ENCODE data around the gene DEFB123. TPM values are rescaled to one million over a fixed set of nuclear protein-coding genes. Genes with fewer than 3 reads are reported as not detected.

Gene DEFB123
- total RNA-seq, 1 donor, result not detected

DNA sequence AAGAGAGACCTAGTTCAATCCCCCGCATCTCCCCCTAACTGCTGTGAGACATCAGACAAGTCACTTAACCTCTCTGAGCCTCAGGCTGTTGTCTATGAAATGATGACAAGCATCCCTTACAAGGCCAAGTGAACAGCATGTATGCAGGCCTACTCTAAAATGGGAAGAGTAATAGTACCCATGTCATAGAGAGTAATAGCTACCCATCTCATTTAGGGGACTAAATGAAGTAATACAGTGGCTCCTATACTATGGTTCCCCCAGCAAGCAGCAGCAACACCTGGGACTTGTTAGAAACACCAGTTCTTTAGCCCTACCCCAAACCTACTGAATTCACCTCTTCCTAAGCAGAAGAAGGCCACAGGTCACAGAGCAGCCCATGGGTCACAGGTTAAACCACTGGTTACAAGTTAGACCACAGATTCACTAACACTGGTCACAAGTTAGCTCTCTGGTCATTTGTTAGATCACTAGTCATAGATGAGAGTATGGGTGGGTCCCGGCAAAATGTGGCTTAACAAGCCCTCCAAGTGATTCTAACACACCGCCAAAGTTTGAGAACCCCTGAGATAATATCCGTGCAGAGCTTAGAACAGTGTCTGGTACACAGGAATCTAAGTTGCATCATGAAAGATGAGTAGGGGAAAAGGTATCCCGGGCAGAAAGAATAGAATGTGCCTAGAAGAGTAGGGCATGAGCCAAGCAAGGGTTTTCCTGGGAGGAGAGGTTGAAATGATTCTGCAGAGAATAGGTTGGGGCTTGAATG lies 33.1 kb downstream of the DEFB123 start:
- no peak for DNase-seq (ENCODE audit: low read depth in 2 of 3, low spot score in 2 of 3)

DNA sequence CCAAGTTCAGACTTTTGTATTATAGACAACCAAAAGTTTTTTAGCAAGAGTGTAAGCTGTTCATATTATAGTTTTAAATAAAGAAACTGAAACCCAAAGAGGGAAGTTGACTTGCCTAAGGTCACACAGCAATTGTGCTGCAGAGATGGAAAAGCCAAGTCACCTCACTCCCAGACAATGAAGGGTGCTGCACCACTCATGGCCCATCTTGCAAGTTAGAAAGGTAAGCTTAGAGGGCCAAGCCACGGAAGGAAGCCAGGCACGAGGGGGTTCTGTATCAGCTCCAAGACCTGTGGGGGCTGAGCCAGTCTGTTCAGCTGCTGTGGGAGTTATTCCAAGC lies 33.6 kb downstream of the DEFB123 start:
- no peak for DNase-seq (ENCODE audit: low read depth in 2 of 3, low spot score in 2 of 3)

DNA sequence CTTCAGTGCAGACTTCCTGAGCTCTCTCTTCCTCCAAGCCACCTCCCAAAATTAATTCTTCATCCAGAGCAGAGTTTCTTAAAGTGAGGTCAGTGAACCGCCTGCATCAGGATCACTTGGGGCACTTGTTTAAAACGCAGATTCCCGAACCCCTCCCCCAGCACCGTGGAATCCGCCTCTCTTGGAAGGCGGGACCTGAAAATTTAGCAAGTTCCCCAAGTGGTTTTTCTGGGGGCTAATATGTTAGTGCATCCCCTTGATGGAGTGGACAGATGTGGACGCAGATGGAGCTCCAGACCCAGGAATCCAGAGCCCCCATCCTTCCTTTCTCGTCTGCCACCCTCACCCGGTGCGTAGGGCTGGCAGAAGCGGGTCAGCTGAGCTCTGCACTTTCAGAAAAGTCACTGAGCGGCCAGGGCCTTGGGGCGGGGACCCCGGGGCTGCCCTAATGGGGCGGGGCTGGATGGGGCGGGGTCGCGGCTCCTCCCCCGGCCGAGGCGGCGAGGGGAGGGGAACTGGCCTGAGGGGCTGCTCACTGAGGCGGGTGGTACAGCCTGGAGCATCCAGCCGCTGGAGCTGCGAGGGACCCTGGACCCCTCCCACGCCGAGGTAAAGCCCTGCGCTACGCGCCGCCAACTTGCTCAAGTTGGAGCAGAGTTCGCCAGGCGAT lies 34.5 kb downstream of the DEFB123 start, which contains the start of the genes DEFB124 and REM1:
DEFB124 (minus strand) TSS at position 370 of the 670 bp plus-strand sequence. CDS start 2,114 bp downstream, outside the sequence.
REM1 (plus strand) TSS at position 531 of the 670 bp plus-strand sequence. CDS start 1,158 bp downstream, outside the sequence.
- peak in 2 of 3 donors; percentile 32 to 40 for DNase-seq (ENCODE audit: low read depth in 2 of 3, low spot score in 2 of 3)

DNA sequence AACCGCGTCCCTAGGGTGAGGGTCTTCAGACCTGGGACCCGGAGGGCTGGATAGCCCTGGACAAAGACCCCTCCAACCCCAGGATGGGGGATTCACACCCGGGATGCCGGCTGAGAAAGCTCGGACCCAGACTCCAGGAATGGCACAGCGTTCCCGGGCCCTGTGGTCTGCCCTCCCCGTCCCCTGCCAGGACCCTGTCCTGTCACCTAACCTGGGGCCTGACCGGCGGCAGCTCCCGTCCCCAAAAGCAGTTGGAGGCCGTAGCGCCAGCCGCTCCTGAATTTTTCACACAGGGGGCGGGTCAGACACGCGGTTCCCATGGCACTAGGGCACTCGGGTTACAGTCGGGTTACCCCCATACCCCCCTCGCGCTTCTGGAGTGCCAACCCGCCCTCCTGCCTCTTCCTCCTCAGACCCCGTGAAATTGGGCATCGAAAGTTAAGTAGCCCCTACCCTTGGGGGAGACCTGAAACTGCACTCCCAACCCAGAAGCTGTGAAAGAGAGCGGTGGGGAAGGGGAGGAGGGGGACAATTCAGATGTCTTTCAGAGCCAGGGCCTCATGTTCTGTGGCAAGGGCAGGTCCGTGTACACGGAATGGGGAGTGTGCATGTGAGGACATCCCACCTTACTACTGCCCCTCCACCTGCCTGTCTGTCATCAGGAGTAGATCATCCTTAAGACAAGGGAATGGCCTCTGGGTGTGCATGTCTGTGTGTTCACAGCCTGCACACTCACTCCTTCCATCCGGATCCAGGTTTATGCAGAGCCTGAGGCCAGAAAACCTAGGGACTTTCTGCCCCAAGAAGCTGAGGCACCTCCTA lies 35.3 kb downstream of the DEFB123 start:
- DNase-seq (ENCODE audit: low read depth in 2 of 3, low spot score in 2 of 3), result no peak

DNA sequence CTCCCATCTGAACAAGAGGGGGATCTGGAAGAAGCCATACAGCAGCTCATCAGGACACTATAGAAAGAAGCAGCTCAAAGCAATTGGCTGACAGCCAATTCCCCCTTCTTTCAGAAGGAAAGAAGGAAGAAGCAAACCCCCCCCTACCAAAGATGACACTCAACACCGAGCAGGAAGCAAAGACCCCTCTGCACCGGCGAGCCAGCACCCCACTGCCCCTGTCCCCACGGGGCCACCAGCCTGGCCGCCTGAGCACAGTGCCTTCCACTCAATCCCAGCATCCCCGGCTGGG lies 35.8 kb downstream of the DEFB123 start:
- no peak for DNase-seq (ENCODE audit: low read depth in 2 of 3, low spot score in 2 of 3)

DNA sequence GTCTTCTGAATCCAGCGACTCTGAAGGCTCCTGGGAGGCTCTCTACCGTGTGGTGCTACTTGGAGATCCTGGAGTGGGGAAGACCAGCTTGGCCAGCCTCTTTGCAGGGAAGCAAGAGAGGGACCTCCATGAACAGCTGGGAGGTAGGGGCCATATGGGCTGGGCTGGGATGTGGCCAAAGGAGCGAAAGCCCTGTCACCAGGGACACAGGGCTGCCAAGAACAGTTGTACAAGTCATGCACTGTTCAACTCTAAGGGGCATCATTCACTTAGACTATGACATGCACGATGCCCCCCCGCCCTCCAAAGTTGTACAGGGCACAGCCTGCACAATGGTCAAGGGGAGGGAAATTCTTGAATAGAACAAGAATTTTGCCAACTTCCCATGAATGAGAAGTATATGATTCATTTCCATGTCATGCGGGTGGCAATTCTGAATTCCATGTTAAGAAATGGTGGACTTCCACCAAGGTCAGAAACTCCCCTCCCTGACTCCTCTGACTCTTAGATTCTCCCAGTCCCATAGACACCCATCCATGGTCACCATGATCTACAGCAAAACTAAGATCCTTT lies 36.3 kb downstream of the DEFB123 start:
- no peak for DNase-seq (ENCODE audit: low read depth in 2 of 3, low spot score in 2 of 3)

DNA sequence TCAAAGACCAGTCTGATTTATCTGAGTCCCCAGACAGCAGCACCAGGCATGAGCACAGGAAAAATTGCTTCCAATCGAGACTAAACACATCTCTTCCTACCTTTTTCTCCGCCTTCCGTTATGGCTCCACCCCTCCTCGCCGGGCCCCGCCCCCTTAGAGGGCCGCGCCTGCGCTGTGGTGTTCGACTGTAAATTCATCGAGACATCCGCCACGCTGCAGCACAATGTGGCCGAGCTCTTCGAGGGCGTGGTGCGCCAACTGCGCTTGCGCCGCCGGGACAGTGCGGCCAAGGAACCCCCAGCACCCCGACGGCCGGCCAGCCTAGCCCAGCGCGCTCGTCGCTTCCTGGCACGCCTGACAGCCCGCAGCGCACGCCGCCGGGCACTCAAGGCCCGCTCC lies 43.6 kb downstream of the DEFB123 start:
- peak in 1 of 3 donors; percentile 59 for DNase-seq (ENCODE audit: low read depth in 2 of 3, low spot score in 2 of 3)

GRCh38 chr20:31485450-31486339 lies 45.3 kb downstream of the DEFB123 start:
- DNase-seq (ENCODE audit: low read depth in 2 of 3, low spot score in 2 of 3), result peak in 2 of 3 donors; percentile 28 to 52

- no peak for DNase-seq (ENCODE audit: low read depth in 2 of 3, low spot score in 2 of 3)
Observed at GRCh38 chr20:31488115-31488514, 47.7 kb downstream of the DEFB123 start.

GRCh38 chr20:31489152-31489551 lies 48.7 kb downstream of the DEFB123 start:
- DNase-seq (ENCODE audit: low read depth in 2 of 3, low spot score in 2 of 3), result no peak

GRCh38 chr20:31490752-31491151 lies 50.3 kb downstream of the DEFB123 start:
- DNase-seq (ENCODE audit: low read depth in 2 of 3, low spot score in 2 of 3), result no peak

- no peak for DNase-seq (ENCODE audit: low read depth in 2 of 3, low spot score in 2 of 3)
Observed at GRCh38 chr20:31494131-31494530, 53.7 kb downstream of the DEFB123 start.

- no peak for DNase-seq (ENCODE audit: low read depth in 2 of 3, low spot score in 2 of 3)
Observed at GRCh38 chr20:31496761-31497295, 56.4 kb downstream of the DEFB123 start.

DNA sequence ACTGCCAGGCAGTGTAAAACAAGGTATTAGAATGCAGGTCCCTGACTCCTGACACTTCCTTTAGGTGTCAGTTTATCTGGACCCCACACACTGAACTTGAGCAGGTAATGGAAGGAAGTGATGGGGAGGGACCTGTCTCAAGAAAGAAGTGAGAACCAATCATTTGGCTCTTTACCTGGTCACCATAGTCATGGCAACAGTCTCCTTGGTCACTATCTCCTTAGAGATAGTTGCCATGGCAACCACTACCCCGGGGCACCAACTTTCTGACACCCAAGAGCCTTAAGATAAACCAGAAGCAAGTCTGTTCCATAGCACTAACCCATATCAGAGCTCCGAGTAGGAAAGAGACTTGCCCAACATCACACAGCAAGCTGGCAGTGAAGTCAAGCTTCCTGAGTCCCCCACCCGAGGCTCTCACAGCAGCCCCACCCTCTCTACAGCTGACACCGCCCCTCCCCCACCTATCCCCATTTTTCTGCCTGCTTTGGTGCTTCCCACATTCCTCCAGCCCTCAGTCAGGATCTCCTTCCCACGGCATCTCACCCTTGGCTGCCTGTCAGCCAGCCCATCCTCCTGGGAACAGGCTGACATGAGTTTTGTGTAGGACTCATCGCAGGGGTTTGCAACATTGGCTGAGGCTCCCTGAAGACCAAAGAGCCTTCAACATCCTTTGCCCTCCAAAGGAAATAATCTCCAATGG lies 57.6 kb downstream of the DEFB123 start:
- no peak for DNase-seq (ENCODE audit: low read depth in 2 of 3, low spot score in 2 of 3)

Other genes starting within 250 kb of the DEFB123 start
- gene DEFB115, start 183.0 kb upstream of the DEFB123 start, total RNA-seq, result not detected
- gene DEFB116, start 132.0 kb upstream of the DEFB123 start, total RNA-seq, result not detected
- gene DEFB118, start 72.0 kb upstream of the DEFB123 start, total RNA-seq, result not detected
- not detected for gene DEFB119, start 50.0 kb upstream of the DEFB123 start, total RNA-seq
- not detected for gene DEFB121, start 34.4 kb upstream of the DEFB123 start, total RNA-seq
- not detected for gene DEFB124, start 34.5 kb downstream of the DEFB123 start, total RNA-seq
- 0.27 TPM for gene REM1, start 34.7 kb downstream of the DEFB123 start, total RNA-seq
- 82.7 TPM for gene HM13, start 73.8 kb downstream of the DEFB123 start, total RNA-seq
- 1,163 TPM for gene ID1, start 164.7 kb downstream of the DEFB123 start, total RNA-seq
- gene COX4I2, start 197.3 kb downstream of the DEFB123 start, total RNA-seq, result not detected

Measured in hematopoietic multipotent progenitor cell (in vitro differentiated cells).